Upper lobe of left lung (tissue), 6 donors: ENCODE data around the gene MMP14. TPM values are rescaled to one million over a fixed set of nuclear protein-coding genes. Genes with fewer than 3 reads are reported as not detected.
A peak's percentile ranks its signal among the peaks of the same experiment; 100 is the strongest.
"Not testable (repeated sequence)": the region's sequence is repeated elsewhere in the genome, so short reads cannot be mapped to it uniquely, and the experiment has no call there.

Experiments used
- ATAC-seq, 2 donors: fragments of 200-7000 bp; cut with Tn5 transposase; one replicate each; pipeline ENCODE4 v1.9.1; 2022; ENCODE audit warnings: mild to moderate bottlenecking in 2 of 2, moderate library complexity in 2 of 2; ENCODE audit not compliant: low FRiP score in 2 of 2
- DNase-seq, 2 donors: peaks; one replicate each; pipeline ENCODE4 v3.0.0-alpha.2; 2019 to 2020
- H3K27ac ChIP-seq, 4 donors: fragments of 200-600 bp; sonication (generic); one replicate each; pipeline ENCODE4 v1.5.1; 2016 to 2019
- H3K27me3 ChIP-seq, 4 donors: fragments of 200-600 bp; sonication (generic); one replicate each; pipeline ENCODE4 v1.5.1; 2017 to 2019
- H3K36me3 ChIP-seq, 4 donors: fragments of 200-600 bp; sonication (generic); one replicate each; pipeline ENCODE4 v1.5.1; 2016 to 2019
- H3K4me1 ChIP-seq, 4 donors: fragments of 200-600 bp; sonication (generic); one replicate each; pipeline ENCODE4 v1.5.1; 2018 to 2019
- H3K4me3 ChIP-seq, 4 donors: fragments of 200-600 bp; sonication (generic); one replicate each; pipeline ENCODE4 v1.5.1; 2017 to 2019; ENCODE audit warnings: mild to moderate bottlenecking in 2 of 4, moderate library complexity in 1 of 4
- H3K9me3 ChIP-seq, 4 donors: fragments of 200-600 bp; sonication (generic); one replicate each; pipeline ENCODE4 v1.5.1; 2018 to 2019
- EP300 ChIP-seq, 4 donors: sonication (generic); formaldehyde crosslinking; IDR thresholded peaks; one replicate each; pipeline ENCODE4 v1.5.1; 2017; ENCODE audit warnings: antibody characterized with exemption in 4 of 4, control low read depth in 2 of 4
- POLR2A ChIP-seq, 4 donors: fragments of 450-650 bp; IDR thresholded peaks; one replicate each; pipeline ENCODE4 v1.5.1; 2016 to 2017; ENCODE audit warnings: antibody characterized with exemption in 4 of 4, mild to moderate bottlenecking in 2 of 4
- POLR2AphosphoS5 ChIP-seq, 2 donors: sonication (generic); formaldehyde crosslinking; IDR thresholded peaks; one replicate each; pipeline ENCODE4 v1.5.1; 2017; ENCODE audit warnings: antibody characterized with exemption in 2 of 2
- WGBS, 2 donors: methylation state at CpG; one replicate each; pipeline ENCODE4 v1.1.5; 2017 to 2018; 5-methylcytosine and 5-hydroxymethylcytosine counted together
- total RNA-seq, 6 donors: library from RNA; depleted of rRNA in 4 of 6; stranded (reverse); fragments of >200 nt in 4 of 6; gene quantifications; one replicate each; pipeline versions ENCODE4 v1.1.0 to v1.2.1, GENCODE V29; 2016 to 2021
- TF ChIP-seq, protein P1 (sequence below), 6 experiments: fragments of 450-650 bp in 4 of 6; fragments of 200-600 bp in 2 of 6; sonication (generic) in 2 of 6; IDR thresholded peaks; one replicate each; pipeline ENCODE4 v1.5.1; 2016 to 2019; ENCODE audit warnings: antibody characterized with exemption in 6 of 6
- donor health status: DM: no; HTN: no; CAD: no; lungs with moderate emphysema.
- donor health status: DM: no; HTN: yes; CAD: no; lungs with severe emphysema.

MMP14 gene
- total RNA-seq, 6 donors from 2014 or later, result 53.4 to 157 (median 104) TPM

DNA sequence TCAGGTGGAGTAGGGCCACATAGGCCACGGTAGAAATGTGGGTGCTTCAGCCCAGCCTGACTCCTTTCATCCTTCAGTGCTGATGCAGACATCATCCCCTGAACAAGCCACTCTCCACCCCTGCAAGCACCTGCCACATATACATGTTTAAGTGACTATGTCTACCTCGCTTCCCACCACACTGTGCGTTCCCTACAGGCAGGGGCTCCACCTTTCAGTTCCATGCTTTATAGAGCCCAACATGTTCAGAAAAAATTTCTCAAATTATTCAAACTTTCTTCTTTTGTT, 32.8 kb upstream of the MMP14 start:
- Histone ChIP-seq H3K36me3 (no peaks in the 10 kb centered on the region), H3K27ac (no peak overlapping the region), H3K4me1 (peaks cover 0 to 6% (median 3%) of the 10 kb centered on the region in 4 donors), H3K9me3 (no peaks in the 10 kb centered on the region), H3K27me3 (no peaks in the 10 kb centered on the region), H3K4me3 (no peak overlapping the region)
- TF ChIP-seq, protein P1, sequence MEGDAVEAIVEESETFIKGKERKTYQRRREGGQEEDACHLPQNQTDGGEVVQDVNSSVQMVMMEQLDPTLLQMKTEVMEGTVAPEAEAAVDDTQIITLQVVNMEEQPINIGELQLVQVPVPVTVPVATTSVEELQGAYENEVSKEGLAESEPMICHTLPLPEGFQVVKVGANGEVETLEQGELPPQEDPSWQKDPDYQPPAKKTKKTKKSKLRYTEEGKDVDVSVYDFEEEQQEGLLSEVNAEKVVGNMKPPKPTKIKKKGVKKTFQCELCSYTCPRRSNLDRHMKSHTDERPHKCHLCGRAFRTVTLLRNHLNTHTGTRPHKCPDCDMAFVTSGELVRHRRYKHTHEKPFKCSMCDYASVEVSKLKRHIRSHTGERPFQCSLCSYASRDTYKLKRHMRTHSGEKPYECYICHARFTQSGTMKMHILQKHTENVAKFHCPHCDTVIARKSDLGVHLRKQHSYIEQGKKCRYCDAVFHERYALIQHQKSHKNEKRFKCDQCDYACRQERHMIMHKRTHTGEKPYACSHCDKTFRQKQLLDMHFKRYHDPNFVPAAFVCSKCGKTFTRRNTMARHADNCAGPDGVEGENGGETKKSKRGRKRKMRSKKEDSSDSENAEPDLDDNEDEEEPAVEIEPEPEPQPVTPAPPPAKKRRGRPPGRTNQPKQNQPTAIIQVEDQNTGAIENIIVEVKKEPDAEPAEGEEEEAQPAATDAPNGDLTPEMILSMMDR (IDR thresholded peaks at IDR 0.05), result no peak
- TF ChIP-seq EP300 (IDR thresholded peaks at IDR 0.05), result no peak
- TF ChIP-seq POLR2A (IDR thresholded peaks at IDR 0.05), result no peak
- no peak for TF ChIP-seq POLR2AphosphoS5 (IDR thresholded peaks at IDR 0.05)
- 89 to 92% methylated on average over 3 of the region's 3 CpGs for WGBS, 2 donors
- ATAC-seq, result no peak
- DNase-seq, result no peak

GRCh38 chr14:22805235-22805634, 31.1 kb upstream of the MMP14 start:
- H3K4me3 ChIP-seq, H3K9me3 ChIP-seq, H3K27me3 ChIP-seq, H3K4me1 ChIP-seq, DNase-seq, H3K36me3 ChIP-seq, H3K27ac ChIP-seq, ATAC-seq: not testable (repeated sequence)
- WGBS, 2 donors, result 92 to 96% methylated on average over 4 of the region's 4 CpGs

GRCh38 chr14:22807432-22808087, 28.8 kb upstream of the MMP14 start:
- Histone ChIP-seq H3K36me3 (no peaks in the 10 kb centered on the region), H3K4me1 (peaks cover 0 to 4% (median 0%) of the 10 kb centered on the region in 4 donors), H3K27me3 (no peaks in the 10 kb centered on the region), H3K27ac (no peak overlapping the region), H3K4me3 (no peak overlapping the region), H3K9me3 (no peaks in the 10 kb centered on the region)
- DNase-seq (no peak), ATAC-seq (peak in 1 of 2 donors; percentile 24)
- TF ChIP-seq, protein P1 (IDR thresholded peaks at IDR 0.05), result no peak
- TF ChIP-seq EP300 (IDR thresholded peaks at IDR 0.05), result peak in 1 of 4 donors; percentile 31
- TF ChIP-seq POLR2AphosphoS5 (IDR thresholded peaks at IDR 0.05), result no peak
- no peak for TF ChIP-seq POLR2A (IDR thresholded peaks at IDR 0.05)
- WGBS, 2 donors, result 78 to 81% methylated on average over 13 of the region's 13 CpGs

DNA sequence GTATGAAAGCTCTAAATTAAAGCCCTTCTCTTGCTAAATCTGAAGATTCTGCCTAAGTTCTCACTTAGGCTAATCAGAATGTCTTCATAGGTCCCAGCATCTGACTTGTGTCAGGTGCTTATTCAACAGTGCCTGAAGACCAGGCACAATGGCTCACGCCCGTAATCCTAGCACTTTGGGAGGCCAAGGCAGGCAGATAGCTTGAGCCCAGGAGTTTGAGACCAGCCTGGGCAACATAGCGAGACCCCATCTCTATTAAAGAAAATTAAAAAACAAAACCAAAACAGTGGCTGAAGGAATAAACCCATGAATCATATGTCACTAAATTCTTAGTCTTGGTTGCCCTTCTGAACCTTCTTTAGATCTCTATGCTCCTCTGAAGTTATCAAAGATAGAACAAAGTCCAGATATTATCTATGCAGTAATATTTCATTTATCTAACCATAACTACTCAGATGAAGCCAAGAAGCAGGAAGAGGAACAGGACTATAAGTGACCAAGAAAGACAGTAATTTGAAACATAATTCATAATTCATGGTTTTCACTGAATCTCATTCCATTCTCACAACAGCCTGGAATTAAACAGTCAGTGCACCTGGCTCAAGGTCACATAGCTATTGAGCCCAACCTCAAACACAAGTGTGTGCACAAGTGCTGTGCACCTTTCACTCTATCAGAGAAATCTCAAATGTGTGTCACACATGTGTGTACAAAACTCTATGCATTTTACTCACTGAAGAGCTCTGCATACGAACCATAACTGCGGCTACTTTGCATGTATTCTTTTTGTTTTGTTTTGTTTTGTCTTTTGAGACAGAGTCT, 27.8 kb upstream of the MMP14 start:
- Histone ChIP-seq H3K27ac (no peak overlapping the region), H3K4me1 (peaks cover 0 to 1% (median 0%) of the 10 kb centered on the region in 4 donors), H3K4me3 (no peak overlapping the region), H3K27me3 (no peaks in the 10 kb centered on the region), H3K9me3 (no peaks in the 10 kb centered on the region), H3K36me3 (no peaks in the 10 kb centered on the region)
- WGBS, 2 donors, result 81 to 87% methylated on average over 5 of the region's 5 CpGs
- ATAC-seq (no peak), DNase-seq (no peak)
- TF ChIP-seq EP300 (IDR thresholded peaks at IDR 0.05) (no peak), POLR2AphosphoS5 (IDR thresholded peaks at IDR 0.05) (no peak), POLR2A (IDR thresholded peaks at IDR 0.05) (no peak)
- TF ChIP-seq, protein P1 (IDR thresholded peaks at IDR 0.05), result no peak

DNA sequence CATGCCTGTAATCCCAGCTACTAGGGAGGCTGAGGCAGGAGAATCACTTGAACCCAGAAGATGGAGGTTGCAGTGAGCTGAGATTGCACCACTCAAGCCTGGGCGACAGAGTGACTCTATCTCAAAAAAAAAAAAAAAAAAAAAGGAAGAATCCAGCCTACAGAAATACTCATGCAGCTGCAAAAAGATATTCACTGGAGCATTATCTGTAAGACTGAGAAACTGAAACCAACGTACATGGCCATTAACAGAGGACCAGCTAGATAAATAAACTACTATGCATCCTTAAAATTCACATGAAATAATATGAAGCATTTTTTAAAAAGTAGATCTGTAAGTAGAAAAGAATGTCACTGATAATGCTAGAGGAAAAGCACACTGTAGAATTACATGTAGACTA, 24.7 kb upstream of the MMP14 start:
- no peak overlapping the region for H3K27ac ChIP-seq
- peak overlapping the region in 1 of 4 donors; percentile 19 for H3K4me3 ChIP-seq
- no peak for TF ChIP-seq EP300 (IDR thresholded peaks at IDR 0.05)
- TF ChIP-seq, protein P1 (IDR thresholded peaks at IDR 0.05), result no peak
- H3K9me3 ChIP-seq, result no peaks in the 10 kb centered on the region
- ATAC-seq (peak in 1 of 2 donors; percentile 17), DNase-seq (no peak)
- 43% methylated on average over 2 of the region's 2 CpGs for WGBS, 2 donors
- peaks cover 5 to 19% (median 16%) of the 10 kb centered on the region in 4 donors for H3K4me1 ChIP-seq
- no peaks in the 10 kb centered on the region for H3K27me3 ChIP-seq
- no peaks in the 10 kb centered on the region for H3K36me3 ChIP-seq
